ENCODE results near the gene EXOSC6.
"Not testable (repeated sequence)": the region's sequence is repeated elsewhere in the genome, so short reads cannot be mapped to it uniquely, and the experiment has no call there.

DNA sequence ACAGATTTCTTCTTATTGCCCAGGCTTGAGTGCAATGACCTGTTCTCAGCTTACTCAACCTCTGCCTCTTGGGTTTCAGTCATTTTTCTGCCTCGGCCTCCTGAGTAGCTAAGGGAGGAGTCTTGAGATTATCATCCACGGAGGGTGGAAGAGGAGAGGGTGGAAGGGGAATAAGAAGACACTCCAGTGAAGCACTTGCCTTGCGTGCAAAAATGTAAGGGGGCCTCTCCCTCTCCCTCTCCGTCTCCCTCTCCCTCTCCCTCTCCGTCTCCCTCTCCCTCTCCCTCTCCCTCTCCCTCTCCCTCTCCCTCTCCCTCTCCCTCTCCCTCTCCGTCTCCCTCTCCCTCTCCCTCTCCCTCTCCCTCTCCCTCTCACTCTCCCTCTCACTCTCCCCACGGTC lies 48.2 kb downstream of the EXOSC6 start:
- not testable (repeated sequence) for TF ChIP-seq PPARA (CRISPR knock-in tag; IDR thresholded peaks at IDR 0.05; ENCODE audit: borderline replicate concordance); TOX (CRISPR knock-in tag; IDR thresholded peaks at IDR 0.05; ENCODE audit: borderline replicate concordance); OSR1 (CRISPR knock-in tag; IDR thresholded peaks at IDR 0.05); ZFP3 (CRISPR knock-in tag; IDR thresholded peaks at IDR 0.05); ARNTL (CRISPR knock-in tag; IDR thresholded peaks at IDR 0.05; ENCODE audit: borderline replicate concordance, low read depth)
- TF ChIP-seq, protein P1, sequence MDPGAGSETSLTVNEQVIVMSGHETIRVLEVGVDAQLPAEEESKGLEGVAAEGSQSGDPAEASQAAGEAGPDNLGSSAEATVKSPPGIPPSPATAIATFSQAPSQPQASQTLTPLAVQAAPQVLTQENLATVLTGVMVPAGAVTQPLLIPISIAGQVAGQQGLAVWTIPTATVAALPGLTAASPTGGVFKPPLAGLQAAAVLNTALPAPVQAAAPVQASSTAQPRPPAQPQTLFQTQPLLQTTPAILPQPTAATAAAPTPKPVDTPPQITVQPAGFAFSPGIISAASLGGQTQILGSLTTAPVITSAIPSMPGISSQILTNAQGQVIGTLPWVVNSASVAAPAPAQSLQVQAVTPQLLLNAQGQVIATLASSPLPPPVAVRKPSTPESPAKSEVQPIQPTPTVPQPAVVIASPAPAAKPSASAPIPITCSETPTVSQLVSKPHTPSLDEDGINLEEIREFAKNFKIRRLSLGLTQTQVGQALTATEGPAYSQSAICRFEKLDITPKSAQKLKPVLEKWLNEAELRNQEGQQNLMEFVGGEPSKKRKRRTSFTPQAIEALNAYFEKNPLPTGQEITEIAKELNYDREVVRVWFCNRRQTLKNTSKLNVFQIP (CRISPR knock-in tag; IDR thresholded peaks at IDR 0.05; ENCODE audit: borderline replicate concordance, low read depth): not testable (repeated sequence)
